HG02763 (cell line): ENCODE data around the gene PSMF1.
"Not testable (repeated sequence)": the region's sequence is repeated elsewhere in the genome, so short reads cannot be mapped to it uniquely, and the experiment has no call there.

Experiments used
- ATAC-seq: cut with Tn5 transposase; IDR thresholded peaks from one replicate; pipeline ENCODE4 v1.9.1; 2021; ENCODE audit warnings: mild to moderate bottlenecking, moderate library complexity; ENCODE audit not compliant: unreplicated experiment

PSMF1 gene

DNA sequence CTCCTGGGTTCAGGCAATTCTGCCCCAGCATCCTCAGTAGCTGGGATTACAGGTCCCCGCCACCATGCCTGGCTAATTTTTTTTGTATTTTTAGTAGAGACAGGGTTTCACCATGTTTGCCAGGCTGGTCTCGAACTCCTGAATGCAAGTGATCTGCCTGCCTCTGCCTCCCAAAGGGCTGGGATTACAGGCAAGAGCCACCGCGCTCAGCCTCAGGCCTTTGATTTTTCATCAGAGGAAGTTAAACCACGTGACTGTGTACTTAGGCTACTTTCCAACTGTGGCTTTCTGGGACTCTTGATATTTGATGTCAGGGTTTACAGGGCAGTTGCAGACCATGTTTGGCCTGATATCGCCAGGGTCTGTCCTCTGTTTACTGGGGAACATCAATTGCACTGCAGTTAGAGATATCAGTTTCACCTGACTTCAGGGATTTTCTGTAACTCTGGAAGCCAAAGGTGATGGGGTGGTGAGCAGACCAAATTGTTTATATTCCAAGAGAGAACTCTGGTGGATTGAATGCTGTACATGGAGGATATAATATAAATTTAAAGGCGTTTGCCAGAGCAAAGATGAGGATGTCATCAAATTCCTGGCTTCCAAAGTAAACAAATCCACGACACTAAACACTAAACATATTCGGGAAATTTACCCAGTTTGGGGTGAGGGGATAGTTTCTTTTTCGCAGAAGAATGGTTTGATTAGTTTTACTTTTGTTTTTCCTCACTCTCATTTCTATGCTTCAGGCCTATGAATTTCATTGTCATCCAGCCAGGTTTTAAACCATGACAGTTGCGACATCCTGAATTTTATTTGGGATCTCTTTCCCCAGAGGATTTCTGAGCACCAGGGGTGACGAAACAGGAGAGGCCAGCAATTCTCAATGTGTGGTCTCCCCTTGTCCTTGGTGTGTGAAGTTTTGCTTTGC, 4.2 kb downstream of the PSMF1 start:
- no peak for ATAC-seq

DNA sequence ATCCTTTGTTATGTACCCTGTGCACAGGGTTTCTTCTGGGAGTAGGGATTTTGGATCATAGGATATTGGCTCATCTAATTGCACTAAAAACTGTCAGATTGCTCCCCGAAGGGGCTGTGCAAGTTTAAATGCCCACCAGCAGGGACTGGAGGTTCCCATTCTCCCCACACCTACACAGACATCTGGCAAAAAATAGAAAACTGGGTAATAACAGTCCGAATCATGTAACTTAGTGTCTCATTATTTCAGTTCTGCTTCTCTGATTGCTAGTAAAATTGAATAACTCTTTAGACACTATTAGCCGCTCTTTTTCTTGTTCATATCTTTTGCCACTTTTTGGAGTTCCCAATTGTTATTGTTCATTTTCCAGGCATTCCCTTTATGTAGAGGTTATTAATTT, 5.3 kb downstream of the PSMF1 start:
- no peak for ATAC-seq

DNA sequence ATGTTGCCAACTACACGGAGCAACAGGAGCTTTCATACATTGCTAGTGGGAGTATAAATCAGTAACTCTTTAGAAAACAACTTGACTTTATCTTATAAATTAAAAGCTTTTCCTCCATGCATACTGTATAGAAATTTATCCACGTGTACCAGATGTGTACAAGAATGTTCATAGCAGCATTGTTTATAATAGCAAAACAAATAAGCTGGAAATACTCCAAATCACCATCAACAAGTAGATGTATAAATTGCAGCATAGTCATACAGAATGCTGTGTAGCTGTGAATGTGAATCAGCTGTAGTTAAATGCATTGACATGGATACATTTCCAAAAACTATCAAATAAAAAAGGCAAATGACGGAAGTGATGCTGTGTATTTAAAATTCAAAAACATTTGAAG, 6.0 kb downstream of the PSMF1 start:
- no peak for ATAC-seq

DNA sequence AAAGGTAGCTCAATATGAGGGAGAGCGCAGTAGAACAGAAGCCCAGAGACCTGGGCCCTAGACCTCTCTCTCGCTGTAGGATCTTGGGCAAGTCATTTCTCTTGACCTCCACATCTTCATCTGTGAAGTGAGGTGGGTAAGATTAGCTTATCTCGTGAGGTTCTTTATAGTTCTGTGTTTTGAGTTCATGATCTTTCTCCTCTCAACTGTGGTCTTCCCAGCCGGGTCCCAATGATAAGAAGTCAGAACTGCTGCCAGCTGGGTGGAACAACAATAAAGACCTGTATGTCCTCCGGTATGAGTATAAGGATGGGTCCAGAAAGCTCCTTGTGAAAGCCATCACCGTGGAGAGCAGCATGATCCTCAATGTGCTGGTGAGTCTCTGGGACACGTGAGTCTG, 6.9 kb downstream of the PSMF1 start:
- no peak for ATAC-seq

DNA sequence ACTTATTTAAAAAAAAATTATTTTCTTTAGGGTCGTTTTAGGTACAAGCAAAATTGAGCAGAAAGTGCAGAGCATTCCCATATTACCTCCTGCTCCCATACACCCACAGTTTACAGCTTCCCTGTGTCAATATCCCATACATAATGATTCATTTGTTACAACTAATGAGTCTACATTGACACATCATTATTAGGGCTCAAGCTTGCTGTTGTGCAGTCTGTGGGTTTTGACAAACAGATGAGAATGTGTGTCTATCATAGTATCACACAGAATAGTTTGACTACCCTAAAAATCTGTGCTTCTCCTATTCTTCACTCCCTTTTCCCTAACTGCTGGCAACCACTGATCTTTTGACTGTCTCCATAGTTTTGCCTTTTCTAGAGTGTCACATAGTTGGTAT, 9.4 kb downstream of the PSMF1 start:
- no peak for ATAC-seq

DNA sequence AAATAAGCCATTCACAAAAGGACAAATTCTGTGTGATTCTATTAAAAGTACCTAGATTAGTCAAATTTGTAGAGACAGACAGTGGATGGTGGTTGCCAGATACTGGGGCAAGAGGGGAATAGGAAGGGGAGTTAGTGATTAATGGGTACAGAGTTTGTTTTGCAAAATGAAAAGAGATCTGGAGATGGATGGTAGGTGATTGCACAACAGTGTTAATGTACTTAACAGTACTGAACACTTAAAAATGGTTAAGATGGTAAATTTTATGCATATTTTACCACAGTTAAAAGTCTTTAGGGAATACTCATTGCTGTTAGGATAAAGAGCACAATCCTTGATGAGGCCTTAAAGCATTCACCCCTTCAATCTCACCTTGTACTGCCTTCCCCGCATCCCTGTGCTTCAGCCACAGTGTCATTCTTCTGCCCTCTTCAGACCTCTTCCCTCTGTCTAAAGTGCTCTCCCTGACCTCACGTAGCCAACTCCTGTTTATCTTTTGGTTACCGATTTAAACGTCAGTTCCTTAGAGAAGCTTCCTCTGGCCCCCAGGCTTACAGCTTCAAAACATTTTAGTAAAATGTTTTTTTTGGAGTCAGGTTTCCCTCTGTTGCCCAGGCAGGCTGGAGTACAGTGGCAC, 11.8 kb downstream of the PSMF1 start:
- ATAC-seq, result no peak

DNA sequence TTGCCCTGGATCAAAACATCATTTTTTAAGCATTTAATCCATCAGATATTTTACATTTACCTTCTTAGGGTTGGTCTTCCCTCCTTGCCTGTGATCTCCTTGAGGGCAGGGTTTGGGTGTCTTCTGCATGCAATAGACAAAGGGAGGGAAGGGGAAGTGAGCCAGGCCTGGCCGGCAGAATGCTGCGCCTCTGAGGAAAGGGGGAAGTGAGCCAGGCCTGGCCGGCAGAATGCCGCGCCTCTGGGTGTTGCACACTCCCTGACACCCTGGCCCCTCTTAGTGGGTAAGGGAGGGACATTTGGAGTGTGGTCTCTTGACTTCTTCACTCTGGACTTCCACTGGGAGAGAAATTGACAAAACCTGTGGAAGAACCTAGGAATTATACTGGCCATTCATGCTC, 12.4 kb downstream of the PSMF1 start:
- ATAC-seq, result no peak

DNA sequence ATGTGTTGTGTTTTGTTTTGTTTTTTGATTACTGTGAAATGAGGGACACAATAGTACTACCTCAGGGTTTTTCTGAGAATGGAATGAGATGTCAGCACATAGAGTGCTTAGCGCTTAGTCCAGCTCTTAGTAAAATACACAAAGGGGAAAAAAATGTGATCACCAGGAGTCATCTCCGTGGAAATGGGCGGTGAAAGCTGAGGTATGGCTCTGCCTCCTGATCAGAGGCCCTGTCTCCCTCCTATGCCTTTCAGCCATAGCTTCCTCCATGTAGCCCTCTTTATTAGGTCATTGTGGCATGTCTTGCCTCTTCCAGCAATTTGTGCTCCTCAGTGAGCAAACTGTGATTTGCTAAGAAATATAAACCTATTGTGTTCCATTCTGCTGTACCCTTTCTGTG, 13.0 kb downstream of the PSMF1 start:
- ATAC-seq, result no peak

DNA sequence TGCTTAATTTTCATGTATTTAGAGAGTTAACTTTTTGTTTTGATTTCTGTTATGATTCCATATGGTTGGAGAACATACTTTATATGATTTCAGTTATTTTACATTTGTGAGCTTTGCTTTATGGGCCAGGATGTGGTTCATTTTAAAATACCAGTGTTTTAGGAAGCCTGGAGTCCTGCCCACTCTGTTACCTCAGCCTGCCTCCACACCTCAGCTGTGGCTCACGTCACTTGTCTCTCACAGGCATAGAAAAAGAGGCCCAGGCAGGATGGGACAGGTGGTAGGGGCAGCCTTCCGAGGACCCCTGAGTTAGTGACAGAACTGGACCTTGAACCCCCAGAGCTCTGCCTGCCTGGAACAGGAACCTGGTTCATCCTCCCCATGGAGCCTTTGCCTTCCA, 16.0 kb downstream of the PSMF1 start:
- no peak for ATAC-seq

DNA sequence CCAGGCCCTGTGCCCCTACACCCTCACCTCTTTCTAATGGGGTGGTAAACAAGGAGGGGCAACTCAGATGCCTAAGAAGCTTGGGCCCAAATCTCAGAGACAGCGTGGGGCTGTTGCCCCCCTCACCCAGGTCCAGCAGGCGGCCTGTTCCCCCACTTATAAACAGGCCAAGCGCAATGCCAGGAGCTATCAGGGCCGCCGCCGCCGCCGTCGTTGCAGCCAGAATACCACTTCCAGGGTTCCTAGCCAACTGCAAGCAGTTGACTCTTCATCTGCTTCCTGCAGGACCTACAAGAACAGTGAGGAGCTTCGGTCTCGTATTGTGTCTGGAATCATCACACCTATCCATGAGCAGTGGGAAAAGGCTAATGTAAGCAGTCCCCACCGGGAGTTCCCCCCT, 16.4 kb downstream of the PSMF1 start:
- no peak for ATAC-seq

DNA sequence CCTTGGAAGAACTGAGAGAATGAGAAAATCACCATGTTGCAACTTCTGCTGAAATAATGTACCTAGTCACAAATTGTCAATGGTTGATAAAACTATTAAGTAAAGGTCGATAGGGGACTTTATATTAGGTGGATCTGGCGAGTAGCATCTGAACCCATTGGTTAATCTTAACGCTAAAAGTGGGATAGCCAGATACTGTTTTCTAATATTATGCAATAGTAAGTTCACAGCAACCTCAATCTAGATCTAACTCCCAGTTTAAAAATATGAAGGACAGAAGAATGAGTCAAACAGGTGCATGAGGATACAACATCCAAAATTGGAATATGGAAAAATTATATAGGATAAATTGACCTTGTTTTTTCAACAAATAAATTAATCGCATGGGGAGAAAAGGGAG, 18.8 kb downstream of the PSMF1 start:
- no peak for ATAC-seq

DNA sequence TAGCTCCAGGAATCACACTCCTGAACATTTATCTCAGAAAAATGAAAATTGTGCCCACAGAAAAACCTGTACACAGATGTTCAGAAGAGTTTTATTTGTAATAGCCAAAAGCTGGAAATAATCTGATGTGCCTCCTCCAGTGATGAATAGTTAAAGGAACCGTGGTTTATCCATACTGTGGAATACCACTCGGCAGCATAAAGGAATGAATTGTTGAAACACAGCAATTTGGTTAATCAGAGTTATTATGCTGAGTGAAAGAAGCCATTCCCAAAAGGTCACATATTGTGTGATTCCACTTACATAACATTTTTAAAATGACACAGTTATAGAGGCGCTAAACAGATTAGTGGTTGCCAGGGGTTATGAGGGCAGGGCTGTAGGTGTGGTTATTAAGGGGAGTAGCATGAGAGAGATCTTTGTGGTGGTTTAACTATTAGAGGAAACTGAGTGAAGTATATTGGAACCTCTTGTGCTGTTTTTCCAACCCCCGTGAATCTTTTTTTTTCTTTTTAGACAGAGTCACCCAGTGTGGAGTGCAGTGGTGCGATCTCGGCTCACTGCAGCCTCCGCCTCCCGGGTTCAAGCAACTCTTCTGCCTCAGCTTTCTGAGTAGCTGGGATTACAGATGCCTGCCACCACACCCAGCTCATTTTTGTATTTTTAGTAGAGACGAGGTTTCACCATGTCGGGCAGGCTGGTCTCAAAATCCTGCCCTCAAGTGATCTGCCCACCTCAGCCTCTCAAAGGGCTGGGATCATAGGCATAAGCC, 26.2 kb downstream of the PSMF1 start:
- no peak for ATAC-seq

DNA sequence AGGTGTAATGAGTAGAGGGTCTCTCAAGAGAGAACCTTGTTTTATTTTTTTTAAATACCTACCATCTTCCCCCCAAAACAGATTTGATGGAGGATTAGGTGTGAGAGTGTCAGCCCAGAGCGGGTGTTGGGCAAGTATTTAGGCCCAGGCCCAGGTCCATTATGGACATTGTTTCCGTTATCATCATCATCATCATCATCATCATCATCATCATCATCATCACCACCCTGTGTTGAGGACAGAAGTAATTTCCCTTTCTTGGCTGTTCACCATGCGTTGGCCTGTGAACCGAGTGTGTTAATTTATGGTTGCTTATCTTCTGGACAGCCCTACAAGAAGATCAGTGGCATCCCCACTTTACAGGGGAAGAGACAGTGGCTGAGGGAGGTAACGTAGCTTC, 28.6 kb downstream of the PSMF1 start:
- ATAC-seq, result no peak

DNA sequence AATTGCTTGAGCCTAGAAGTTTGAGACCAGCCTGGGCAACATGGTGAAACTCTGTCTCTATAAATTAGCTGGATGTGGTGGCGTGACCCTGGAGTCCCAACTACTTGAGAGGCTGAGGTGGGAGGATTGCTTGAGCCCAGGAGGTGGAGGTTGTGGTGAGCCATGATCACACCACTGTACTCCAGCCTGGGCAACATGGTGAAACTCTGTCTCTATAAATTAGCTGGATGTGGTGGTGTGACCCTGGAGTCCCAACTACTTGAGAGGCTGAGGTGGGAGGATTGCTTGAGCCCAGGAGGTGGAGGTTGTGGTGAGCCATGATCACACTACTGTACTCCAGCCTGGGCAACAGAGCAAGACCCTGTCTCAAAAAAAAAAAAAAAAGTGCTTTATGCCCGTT, 31.4 kb downstream of the PSMF1 start:
- not testable (repeated sequence) for ATAC-seq

DNA sequence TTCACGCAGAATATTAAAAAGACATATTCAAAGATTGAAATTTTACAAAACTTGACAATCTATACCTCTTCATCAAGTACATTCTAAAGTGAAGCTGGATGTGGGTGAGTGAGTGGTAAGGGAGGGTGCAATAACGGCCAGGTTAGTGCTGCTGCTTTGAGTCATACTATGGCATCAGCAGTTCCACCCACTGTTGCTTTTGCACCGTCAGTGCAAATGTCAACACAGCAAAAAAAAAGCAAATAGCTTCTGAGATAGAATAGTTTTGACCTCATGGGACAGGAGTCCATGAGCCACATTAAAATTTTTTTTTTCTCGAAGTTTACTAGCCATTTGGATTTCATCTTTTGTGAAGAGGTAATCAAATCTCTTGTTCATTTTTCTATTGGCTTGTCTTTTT, 31.8 kb downstream of the PSMF1 start:
- ATAC-seq, result no peak

DNA sequence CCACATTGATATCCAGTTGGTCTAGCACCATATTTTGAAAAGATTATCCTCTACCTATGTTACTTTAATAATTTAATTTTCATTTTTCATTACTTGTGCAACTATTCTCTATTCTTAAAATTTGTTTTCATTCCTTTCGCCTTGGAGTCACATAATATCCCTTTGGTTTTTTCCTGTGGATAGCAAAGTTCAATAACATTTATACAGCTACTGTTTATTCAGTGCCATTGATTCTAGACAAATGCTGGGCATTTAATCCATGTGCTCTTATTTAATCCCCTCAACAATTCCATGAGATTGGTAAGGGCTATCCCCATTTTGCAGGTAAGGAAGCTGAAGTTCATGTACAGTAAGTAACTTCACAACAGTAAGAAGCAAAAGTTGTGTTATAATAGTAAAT, 32.6 kb downstream of the PSMF1 start:
- no peak for ATAC-seq

DNA sequence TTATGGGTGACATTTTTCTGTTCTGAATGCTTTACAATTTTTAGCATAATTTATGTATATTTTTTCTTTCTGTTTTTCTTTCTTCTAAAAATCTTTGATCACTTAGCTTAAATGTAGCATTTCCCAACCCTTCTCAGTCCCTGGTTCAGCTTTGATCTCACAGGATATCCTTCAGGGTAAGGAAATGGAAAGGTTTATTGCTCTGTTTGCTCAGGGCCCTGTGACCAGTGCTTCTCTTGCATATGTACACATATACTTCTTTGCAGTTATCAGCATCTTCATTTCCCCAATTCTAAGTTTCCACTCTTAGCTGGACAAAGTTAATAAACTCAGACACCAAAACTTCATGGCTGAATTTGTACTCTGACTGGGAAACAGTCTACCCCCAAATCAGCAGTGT, 35.8 kb downstream of the PSMF1 start:
- ATAC-seq, result no peak

DNA sequence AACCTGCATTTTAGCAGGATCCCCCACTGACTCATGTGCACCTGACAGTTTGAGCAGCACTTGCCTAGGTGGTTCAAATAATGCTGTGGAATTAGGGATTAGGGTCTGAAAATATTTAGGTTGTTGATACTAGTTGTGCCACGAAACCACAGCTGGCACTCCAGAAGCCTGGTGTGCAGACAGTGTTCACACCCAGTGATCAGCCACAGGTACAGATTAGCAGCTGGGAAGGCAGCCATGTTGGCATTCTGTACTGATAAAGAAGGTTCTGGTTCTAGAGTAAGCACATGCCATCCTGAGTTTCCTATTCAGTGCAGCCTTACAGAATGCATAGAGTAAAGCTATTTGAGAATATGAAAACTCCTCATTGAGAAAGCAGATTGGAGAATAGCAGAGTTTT, 36.3 kb downstream of the PSMF1 start:
- ATAC-seq, result no peak

DNA sequence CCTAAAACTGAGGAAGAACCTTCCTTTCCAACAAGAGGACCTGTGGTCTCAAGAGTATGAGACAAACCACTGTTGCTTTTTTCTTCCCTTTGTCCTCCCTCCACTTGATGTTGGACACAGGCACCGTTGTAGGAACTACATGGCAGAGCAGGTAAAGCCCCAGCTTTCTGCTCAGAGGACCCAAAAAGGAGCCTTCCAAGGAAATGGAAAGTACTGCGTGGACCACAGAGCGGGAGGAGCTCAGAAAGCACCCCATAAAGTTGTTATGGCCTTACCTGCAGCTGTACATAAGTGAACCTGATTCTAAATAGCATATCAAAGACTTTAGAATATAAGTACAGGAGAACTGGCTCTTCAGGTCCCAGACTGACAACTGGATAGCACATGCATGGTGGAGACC, 36.9 kb downstream of the PSMF1 start:
- no peak for ATAC-seq

DNA sequence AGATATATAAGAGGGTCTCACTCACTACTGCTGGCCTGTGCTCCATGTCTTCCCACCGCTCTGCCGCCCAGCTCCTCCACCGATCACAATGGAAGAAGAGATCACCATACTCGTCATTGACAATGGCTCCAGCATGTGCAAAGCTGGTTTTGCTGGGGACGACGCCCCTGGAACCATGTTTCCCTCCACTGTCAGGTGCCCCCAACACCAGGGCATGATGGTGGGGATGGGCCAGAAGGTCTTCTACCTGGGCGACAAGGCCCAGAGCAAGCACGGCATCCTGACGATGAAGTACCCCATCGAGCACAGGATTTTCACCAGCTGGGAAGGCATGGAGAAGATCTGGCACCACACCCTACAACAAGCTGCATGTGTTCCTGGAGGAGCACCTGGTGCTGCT, 42.1 kb downstream of the PSMF1 start:
- ATAC-seq, result no peak

DNA sequence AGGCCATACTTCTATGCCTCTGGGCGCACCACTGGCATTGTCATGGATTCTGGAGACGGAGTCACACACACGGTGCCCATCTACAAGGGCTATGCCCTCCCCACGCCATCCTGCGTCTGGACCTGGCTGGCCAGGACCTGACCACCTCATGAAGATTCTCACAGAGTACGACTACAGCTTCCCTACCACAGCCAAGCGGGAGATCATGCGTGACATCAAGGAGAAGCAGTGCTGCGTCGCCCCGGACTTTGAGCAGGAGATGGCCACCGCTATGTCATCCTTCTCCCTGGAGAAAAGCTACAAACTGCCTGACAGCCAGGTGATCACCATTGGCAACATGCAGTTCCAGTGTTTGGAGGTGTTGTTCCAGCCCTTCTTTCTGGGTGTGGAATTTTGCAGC, 42.6 kb downstream of the PSMF1 start:
- no peak for ATAC-seq

DNA sequence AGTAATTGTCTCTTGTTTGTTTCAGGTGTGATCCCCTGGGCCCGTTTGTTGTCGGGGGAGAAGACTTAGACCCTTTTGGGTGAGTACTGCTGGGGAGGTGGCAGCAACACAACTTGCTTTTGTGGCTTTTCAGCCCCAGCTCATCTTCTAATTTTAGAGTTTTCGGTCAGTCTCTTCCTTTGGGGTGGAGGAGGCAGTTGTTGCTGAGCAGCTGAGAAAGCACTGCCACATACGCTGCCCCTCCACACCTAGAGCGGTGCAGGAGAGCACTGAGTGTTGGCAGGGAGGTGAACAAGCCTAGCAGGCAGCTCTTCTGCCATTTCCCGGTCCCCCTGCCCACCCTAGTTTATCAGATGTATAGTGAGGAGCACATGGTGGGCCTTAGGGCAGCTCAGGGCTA, 44.7 kb downstream of the PSMF1 start:
- no peak for ATAC-seq
